ENCODE data around the gene SAT2.
"Not testable (repeated sequence)": the region's sequence is repeated elsewhere in the genome, so short reads cannot be mapped to it uniquely, and the experiment has no call there.

Gene SAT2

DNA sequence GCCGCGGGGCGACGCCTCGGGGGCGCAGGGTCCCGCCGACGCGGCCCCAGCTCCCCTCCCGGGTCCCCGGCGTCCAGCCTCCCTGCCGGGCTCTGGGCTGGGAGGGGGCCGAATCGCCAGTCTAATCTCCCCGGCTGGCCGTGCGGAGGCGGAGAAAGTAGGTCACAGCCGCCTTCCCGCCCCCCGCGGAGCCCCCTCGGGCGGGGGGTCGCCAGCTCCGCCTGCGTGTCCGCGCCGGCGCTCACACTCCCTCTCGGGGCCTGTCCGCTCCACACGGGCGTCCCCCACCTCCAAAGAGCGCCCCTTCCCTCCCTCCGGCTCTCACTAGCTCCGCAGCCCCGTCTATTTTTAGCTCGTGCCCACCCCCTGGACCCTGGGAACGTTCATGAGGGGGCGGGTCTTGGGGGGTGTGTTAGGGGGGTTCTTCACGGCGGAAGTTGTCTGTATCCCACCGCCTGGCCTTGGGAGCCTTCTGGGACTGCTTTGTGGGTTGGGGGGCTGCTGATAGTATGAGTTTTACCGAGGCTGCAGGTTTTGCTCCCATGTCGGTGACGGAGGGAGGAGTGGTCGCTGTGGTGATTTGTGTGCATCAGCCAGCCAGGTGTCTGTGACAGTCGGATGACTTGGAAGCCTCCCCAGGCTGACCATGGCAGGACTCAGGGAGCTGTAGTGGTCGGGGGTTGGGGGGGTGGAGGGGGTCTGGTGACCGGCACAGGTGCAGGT is 24.2 kb upstream of the SAT2 start:
- peaks cover 17% of the 10 kb centered on the region for H3K4me1 ChIP-seq (ENCODE audit: control insufficient read depth, insufficient read depth, low read length)
- peaks cover 59% of the 10 kb centered on the region for H3K27me3 ChIP-seq (ENCODE audit: control insufficient read depth, insufficient read depth, low read length)
- peak overlapping the region; percentile 58 for H3K4me3 ChIP-seq (ENCODE audit: low read length)
- H3K4me2 ChIP-seq (ENCODE audit: low read length) = peak overlapping the region; percentile 81
- no peak overlapping the region for H3K9ac ChIP-seq (ENCODE audit: low read depth, low read length)
- no peaks in the 10 kb centered on the region for H3K36me3 ChIP-seq (ENCODE audit: insufficient read depth, low read length)
- H3K9me3 ChIP-seq (replicated peaks; ENCODE audit: low read length) = no peaks in the 10 kb centered on the region

DNA sequence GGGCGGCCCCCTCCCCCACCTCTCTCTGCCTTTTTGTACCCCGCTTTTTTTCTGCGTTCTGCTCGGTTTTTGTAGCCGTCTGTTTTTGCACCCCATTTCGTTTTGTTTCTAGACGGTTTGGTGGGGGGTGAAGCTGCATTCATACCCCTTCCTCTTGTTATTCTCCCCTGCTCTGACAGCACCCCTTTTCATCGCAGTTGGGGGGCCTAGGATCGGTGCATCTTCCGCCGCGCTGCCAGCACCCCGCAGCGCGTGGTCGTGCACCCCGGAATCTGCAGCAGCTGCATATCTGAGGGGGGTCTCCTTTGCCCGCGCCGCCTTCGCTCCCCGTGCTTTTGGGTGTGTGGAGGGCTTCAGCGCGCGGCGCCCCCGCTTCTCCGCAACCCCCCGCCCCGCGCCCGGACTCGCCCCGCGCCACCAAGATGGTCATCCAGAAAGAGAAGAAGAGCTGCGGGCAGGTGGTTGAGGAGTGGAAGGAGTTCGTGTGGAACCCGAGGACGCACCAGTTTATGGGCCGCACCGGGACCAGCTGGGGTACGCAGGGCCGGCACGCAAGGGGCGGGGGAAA is 23.6 kb upstream of the SAT2 start:
- Histone ChIP-seq H3K4me1 (ENCODE audit: control insufficient read depth, insufficient read depth, low read length) (peaks cover 17% of the 10 kb centered on the region), H3K36me3 (ENCODE audit: insufficient read depth, low read length) (no peaks in the 10 kb centered on the region), H3K27me3 (ENCODE audit: control insufficient read depth, insufficient read depth, low read length) (peaks cover 59% of the 10 kb centered on the region), H3K4me3 (ENCODE audit: low read length) (peak overlapping the region; percentile 58), H3K9ac (ENCODE audit: low read depth, low read length) (no peak overlapping the region), H3K9me3 (replicated peaks; ENCODE audit: low read length) (no peaks in the 10 kb centered on the region), H3K4me2 (ENCODE audit: low read length) (peak overlapping the region; percentile 81)

DNA sequence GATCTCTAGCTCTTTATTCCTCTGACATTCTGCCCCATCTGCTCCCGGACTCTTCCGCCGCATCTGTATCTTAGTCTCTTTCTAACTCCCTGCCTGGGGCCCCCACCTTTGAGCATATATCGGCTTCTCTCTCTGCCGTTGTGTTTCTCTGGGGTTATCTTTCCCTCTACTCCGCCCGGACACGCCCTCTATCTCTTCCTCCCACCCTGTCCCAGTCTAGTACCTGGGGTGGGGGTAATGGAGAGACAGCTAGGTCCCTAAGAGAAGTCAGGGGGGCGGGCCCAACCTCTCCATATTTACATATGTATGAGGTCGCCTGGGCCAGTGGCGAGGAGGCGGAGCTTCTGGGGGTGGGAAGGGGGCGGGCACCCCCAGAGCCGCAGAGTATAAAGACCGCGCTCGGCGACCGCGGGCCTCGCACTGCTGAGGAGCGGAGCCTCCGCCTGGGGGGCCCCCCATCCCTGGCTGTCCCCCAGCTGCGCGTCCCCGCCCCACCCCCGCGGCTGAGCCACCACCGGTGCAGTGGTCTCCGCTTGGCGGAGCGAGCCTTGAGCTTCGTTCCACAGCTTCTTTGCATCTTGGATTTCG is 23.0 kb upstream of the SAT2 start, which contains the start of gene ATP1B2:
Gene ATP1B2 (plus strand): TSS at position 418 of the 588 bp plus-strand sequence. CDS start 593 bp downstream, outside the sequence.
- Histone ChIP-seq H3K9me3 (replicated peaks; ENCODE audit: low read length) (no peaks in the 10 kb centered on the region), H3K4me3 (ENCODE audit: low read length) (peak within 1 kb of the TSS; percentile 58), H3K27me3 (ENCODE audit: control insufficient read depth, insufficient read depth, low read length) (peaks cover 59% of the 10 kb centered on the region), H3K9ac (ENCODE audit: low read depth, low read length) (no peak within 1 kb of the TSS), H3K36me3 (ENCODE audit: insufficient read depth, low read length) (no peaks in the 10 kb centered on the region), H3K4me2 (ENCODE audit: low read length) (peak within 1 kb of the TSS; percentile 81), H3K4me1 (ENCODE audit: control insufficient read depth, insufficient read depth, low read length) (peaks cover 17% of the 10 kb centered on the region)

DNA sequence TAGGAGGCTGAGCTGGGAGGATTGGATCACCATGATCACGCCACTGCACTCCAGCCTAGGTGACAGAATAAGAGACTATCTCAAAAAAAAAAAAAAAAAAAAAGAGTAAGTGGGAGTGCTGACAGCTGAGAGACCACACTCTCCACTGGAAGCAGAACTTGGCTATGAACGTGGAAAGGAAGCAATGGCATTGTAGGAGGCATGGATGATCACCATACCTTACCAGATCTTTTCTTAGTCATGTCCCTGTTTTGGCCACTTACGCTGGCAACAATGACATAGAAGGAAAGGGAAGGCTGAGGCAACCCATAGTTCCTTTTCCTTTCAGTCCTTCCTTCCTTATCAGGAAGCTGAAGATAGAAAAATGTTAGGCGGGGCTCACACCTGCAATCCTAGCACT is 19.4 kb upstream of the SAT2 start:
- Histone ChIP-seq H3K4me2 (ENCODE audit: low read length) (no peak overlapping the region), H3K27me3 (ENCODE audit: control insufficient read depth, insufficient read depth, low read length) (peaks cover 30% of the 10 kb centered on the region), H3K9ac (ENCODE audit: low read depth, low read length) (no peak overlapping the region), H3K9me3 (replicated peaks; ENCODE audit: low read length) (no peaks in the 10 kb centered on the region), H3K4me3 (ENCODE audit: low read length) (no peak overlapping the region), H3K36me3 (ENCODE audit: insufficient read depth, low read length) (no peaks in the 10 kb centered on the region), H3K4me1 (ENCODE audit: control insufficient read depth, insufficient read depth, low read length) (peaks cover 17% of the 10 kb centered on the region)

DNA sequence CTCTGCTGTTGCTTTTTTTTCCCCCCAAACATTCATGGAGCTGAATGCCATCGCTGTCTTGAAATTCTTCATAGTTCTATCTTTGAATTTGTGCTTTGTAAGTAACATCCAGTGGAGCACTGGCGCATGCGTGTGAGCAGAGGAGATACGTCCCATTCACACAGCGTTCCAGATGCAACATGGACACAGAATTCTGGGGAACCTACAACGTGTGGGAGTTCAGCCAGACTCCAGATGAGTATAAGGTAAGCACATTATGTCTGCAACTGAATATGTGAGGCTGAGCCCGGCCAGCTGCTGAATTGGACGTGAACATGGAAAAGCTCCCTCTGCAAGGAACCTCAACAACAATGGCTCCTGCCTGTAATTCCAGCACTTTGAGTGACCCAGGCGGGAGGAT is 18.8 kb upstream of the SAT2 start:
- Histone ChIP-seq H3K27me3 (ENCODE audit: control insufficient read depth, insufficient read depth, low read length) (peaks cover 25% of the 10 kb centered on the region), H3K4me1 (ENCODE audit: control insufficient read depth, insufficient read depth, low read length) (peaks cover 13% of the 10 kb centered on the region)

DNA sequence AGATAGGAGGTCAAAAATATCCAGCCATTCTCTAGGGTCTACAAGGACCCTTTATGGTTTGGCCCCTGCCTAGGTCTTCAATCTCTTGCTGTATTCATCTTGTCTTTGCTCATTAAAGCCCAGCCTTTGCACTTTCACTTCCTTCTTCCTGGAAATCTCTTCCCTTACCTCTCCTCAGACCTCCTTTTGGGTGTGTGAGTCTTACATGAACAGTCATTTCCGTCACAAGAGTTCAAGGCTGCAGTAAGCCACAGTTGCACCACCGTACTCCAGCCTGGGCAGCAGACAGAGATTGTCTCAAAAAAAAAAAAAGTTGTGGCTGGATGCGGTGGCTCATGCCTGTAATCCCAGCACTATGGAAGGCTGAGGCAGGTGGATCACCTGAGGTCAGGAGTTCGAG is 17.2 kb upstream of the SAT2 start:
- Histone ChIP-seq H3K27me3 (ENCODE audit: control insufficient read depth, insufficient read depth, low read length) (peaks cover 10% of the 10 kb centered on the region), H3K9ac (ENCODE audit: low read depth, low read length) (no peak overlapping the region), H3K36me3 (ENCODE audit: insufficient read depth, low read length) (no peaks in the 10 kb centered on the region), H3K4me2 (ENCODE audit: low read length) (no peak overlapping the region), H3K4me3 (ENCODE audit: low read length) (no peak overlapping the region), H3K9me3 (replicated peaks; ENCODE audit: low read length) (no peaks in the 10 kb centered on the region), H3K4me1 (ENCODE audit: control insufficient read depth, insufficient read depth, low read length) (no peaks in the 10 kb centered on the region)

More for the DNA sequence above, 18.8 kb upstream of the SAT2 start:
- no peaks in the 10 kb centered on the region for H3K36me3 ChIP-seq (ENCODE audit: insufficient read depth, low read length)
- H3K4me2 ChIP-seq (ENCODE audit: low read length) = no peak overlapping the region
- no peak overlapping the region for H3K4me3 ChIP-seq (ENCODE audit: low read length)
- H3K9me3 ChIP-seq (replicated peaks; ENCODE audit: low read length) = no peaks in the 10 kb centered on the region
- H3K9ac ChIP-seq (ENCODE audit: low read depth, low read length) = no peak overlapping the region

DNA sequence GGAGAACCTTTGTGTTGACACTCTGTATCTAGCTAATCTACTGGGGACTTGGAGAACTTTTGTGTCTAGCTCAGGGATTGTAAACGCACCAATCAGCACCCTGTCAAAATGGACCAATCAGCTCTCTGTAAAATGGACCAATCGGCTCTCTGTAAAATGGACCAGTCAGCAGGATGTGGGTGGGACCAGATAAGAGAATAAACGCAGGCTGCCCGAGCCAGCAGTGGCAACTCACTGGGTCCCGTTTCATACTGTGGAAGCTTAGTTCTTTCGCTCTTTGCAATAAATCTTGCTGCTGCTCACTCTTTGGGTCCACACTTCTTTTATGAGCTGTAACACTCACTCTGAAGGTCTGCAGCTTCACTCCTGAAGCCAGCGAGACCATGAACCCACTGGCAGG is 14.0 kb upstream of the SAT2 start:
- H3K27me3 ChIP-seq (ENCODE audit: control insufficient read depth, insufficient read depth, low read length); H3K4me2 ChIP-seq (ENCODE audit: low read length); H3K36me3 ChIP-seq (ENCODE audit: insufficient read depth, low read length); H3K4me1 ChIP-seq (ENCODE audit: control insufficient read depth, insufficient read depth, low read length); H3K9ac ChIP-seq (ENCODE audit: low read depth, low read length); H3K9me3 ChIP-seq (replicated peaks; ENCODE audit: low read length); H3K4me3 ChIP-seq (ENCODE audit: low read length): not testable (repeated sequence)

DNA sequence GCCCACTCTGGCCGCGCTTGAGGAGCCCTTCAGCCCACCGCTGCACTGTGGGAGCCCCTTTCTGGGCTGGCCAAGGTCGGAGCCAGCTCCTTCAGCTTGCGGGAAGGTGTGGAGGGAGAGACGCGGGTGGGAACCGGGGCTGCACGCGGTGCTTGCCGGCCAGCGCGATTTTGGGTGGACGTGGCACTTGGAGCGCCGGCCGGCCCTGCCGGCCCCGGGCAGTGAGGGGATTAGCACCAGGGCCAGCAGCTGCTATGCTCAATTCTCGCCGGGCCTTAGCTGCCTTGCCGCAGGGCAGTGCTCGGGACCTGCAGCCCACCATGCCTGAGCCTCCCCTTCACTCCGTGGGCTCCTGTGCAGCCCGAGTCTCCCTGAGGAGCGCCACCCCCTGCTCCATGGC is 13.2 kb upstream of the SAT2 start:
- H3K4me1 ChIP-seq (ENCODE audit: control insufficient read depth, insufficient read depth, low read length) = no peaks in the 10 kb centered on the region
- H3K9ac ChIP-seq (ENCODE audit: low read depth, low read length) = no peak overlapping the region
- H3K4me3 ChIP-seq (ENCODE audit: low read length) = no peak overlapping the region
- no peaks in the 10 kb centered on the region for H3K36me3 ChIP-seq (ENCODE audit: insufficient read depth, low read length)
- peaks cover 13% of the 10 kb centered on the region for H3K27me3 ChIP-seq (ENCODE audit: control insufficient read depth, insufficient read depth, low read length)
- H3K9me3 ChIP-seq (replicated peaks; ENCODE audit: low read length) = no peaks in the 10 kb centered on the region
- no peak overlapping the region for H3K4me2 ChIP-seq (ENCODE audit: low read length)

DNA sequence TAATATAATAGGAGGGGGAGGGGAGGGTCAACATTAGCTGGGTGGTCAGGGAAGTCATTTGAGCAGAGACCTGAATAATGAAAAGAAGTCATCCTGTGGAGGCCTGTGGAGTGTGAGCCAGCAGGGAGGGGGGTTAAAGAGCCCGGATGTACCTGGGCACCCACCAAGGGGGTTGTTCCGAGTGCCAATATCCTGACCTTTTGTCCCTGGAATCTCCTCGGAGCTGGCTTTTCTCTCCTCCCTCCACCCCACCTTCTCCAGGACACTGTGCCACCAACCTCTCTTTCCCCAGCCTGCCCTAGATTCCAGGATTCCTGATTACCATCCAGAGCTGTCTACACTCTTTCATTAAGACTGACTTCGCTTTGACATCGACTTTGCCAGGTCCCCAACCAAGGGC is 8.5 kb upstream of the SAT2 start:
- no peak overlapping the region for H3K4me3 ChIP-seq (ENCODE audit: low read length)
- H3K9ac ChIP-seq (ENCODE audit: low read depth, low read length) = no peak overlapping the region
- H3K9me3 ChIP-seq (replicated peaks; ENCODE audit: low read length) = no peaks in the 10 kb centered on the region
- H3K27me3 ChIP-seq (ENCODE audit: control insufficient read depth, insufficient read depth, low read length) = peaks cover 8% of the 10 kb centered on the region
- H3K4me2 ChIP-seq (ENCODE audit: low read length) = no peak overlapping the region
- no peaks in the 10 kb centered on the region for H3K36me3 ChIP-seq (ENCODE audit: insufficient read depth, low read length)
- no peaks in the 10 kb centered on the region for H3K4me1 ChIP-seq (ENCODE audit: control insufficient read depth, insufficient read depth, low read length)

DNA sequence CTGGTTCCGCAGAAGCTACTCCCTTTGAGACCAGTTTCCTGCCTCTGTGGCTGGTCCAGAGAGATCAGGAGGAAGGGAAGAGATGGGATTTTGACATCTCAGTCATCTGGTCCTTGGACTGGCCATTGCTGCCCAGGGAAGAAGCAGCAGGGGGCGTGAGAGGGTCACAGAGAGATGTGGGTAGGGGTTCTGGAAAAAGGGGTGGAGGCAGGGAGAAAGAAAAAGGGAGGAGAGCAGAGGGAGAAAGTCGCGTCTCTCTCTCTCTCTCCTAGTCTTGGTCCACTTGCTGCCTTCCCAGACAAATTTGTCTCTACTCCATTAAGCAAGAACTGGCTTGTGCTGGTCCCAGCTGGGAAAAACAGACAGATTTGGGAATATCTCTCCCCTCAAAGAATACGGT is 6.8 kb upstream of the SAT2 start:
- Histone ChIP-seq H3K9ac (ENCODE audit: low read depth, low read length) (no peak overlapping the region), H3K36me3 (ENCODE audit: insufficient read depth, low read length) (no peaks in the 10 kb centered on the region), H3K9me3 (replicated peaks; ENCODE audit: low read length) (no peaks in the 10 kb centered on the region), H3K4me2 (ENCODE audit: low read length) (no peak overlapping the region), H3K4me3 (ENCODE audit: low read length) (no peak overlapping the region), H3K27me3 (ENCODE audit: control insufficient read depth, insufficient read depth, low read length) (peaks cover 8% of the 10 kb centered on the region), H3K4me1 (ENCODE audit: control insufficient read depth, insufficient read depth, low read length) (no peaks in the 10 kb centered on the region)

DNA sequence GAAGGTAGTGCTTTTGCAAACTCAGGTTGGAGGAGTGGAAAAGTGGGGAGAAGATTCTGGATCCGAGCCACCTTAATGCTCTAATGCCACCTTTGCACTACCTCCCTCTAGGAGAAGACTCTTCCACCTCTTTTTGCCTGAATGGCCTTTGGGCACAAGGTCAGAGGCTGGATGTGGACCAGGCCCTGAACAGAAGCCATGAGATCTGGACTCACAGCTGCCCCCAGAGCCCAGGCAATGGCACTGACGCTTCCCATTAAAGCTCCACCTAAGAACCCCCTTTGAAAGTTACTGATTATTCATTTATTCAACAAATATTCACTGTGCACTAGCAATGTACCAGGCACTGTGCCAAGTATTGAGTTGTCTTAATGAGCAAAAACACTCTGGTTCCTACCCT is 5.5 kb upstream of the SAT2 start:
- Histone ChIP-seq H3K9ac (ENCODE audit: low read depth, low read length) (no peak overlapping the region), H3K4me1 (ENCODE audit: control insufficient read depth, insufficient read depth, low read length) (no peaks in the 10 kb centered on the region)

DNA sequence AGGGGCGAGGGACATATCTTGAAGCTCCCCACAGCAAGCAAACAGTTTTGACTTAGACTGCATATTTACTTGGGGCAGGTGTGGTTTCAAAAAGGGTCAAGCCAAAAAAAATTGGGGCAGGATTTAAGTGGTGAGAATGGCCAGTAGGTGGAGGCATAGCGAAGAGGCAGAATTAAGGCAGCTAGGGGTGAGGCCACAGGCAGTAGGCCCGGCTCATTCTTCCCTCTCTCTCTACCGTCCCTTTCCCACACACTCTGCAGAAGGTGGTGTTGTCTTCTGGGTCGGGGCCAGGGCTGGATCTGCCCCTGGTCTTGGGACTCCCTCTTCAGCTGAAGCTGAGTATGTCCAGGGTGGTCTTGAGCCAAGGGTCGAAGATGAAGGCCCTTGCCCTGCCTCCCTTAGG is 4.9 kb upstream of the SAT2 start:
- Histone ChIP-seq H3K4me2 (ENCODE audit: low read length) (no peak overlapping the region), H3K4me3 (ENCODE audit: low read length) (no peak overlapping the region), H3K9ac (ENCODE audit: low read depth, low read length) (no peak overlapping the region), H3K36me3 (ENCODE audit: insufficient read depth, low read length) (no peaks in the 10 kb centered on the region), H3K9me3 (replicated peaks; ENCODE audit: low read length) (no peaks in the 10 kb centered on the region), H3K27me3 (ENCODE audit: control insufficient read depth, insufficient read depth, low read length) (peaks cover 5% of the 10 kb centered on the region), H3K4me1 (ENCODE audit: control insufficient read depth, insufficient read depth, low read length) (no peaks in the 10 kb centered on the region)

More for the DNA sequence above, 5.5 kb upstream of the SAT2 start:
- Histone ChIP-seq H3K9me3 (replicated peaks; ENCODE audit: low read length) (no peaks in the 10 kb centered on the region), H3K27me3 (ENCODE audit: control insufficient read depth, insufficient read depth, low read length) (peaks cover 5% of the 10 kb centered on the region), H3K36me3 (ENCODE audit: insufficient read depth, low read length) (no peaks in the 10 kb centered on the region), H3K4me2 (ENCODE audit: low read length) (no peak overlapping the region), H3K4me3 (ENCODE audit: low read length) (no peak overlapping the region)

Measured in skeletal muscle satellite cell (primary cell).